ENCODE results near the gene KRT6B.

The KRT6B gene

DNA sequence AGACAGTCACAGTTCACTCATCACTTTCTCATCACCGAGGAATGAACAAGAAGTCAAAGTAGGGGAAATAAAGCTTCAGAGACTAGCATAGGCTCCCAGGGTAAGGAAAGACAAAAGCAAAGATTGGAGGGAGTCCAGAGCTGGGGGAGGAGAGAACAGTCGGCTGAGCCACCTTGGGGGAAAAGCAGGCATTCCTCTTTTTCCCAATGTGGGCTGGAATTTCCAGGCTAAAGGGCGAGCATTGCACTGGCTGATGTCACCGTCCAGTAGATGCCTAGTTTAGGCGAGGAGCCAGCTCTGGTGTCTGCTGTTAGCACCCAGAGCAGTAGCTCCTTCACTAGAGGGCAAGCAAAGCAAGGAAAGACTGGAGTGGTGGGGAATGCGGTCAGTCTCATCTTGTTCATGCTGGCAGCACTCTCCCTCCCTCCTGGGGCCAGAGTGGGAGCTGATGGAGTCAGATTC lies 9.3 kb downstream of the KRT6B start:
- Histone ChIP-seq H3K27ac (ENCODE audit: low read length) (no peak overlapping the region), H3K36me3 (ENCODE audit: control insufficient read depth in 1 of 2, insufficient read depth in 2 of 2, low read length in 2 of 2) (no peaks in the 10 kb centered on the region), H3K27me3 (ENCODE audit: low read depth, low read length) (no peaks in the 10 kb centered on the region), H3K4me3 (ENCODE audit: low read depth in 1 of 2, low read length in 2 of 2) (no peak overlapping the region), H3K4me1 (ENCODE audit: control insufficient read depth in 1 of 2, insufficient read depth in 2 of 2, low read length in 2 of 2) (no peaks in the 10 kb centered on the region), H3K9me3 (ENCODE audit: control insufficient read depth in 1 of 2, low read length in 2 of 2) (no peaks in the 10 kb centered on the region)

- peaks cover 0 to 5% of the 10 kb centered on the region in 2 donors for H3K4me1 ChIP-seq (ENCODE audit: control insufficient read depth in 1 of 2, insufficient read depth in 2 of 2, low read length in 2 of 2)
- peak overlapping the region; percentile 10 for H3K27ac ChIP-seq (ENCODE audit: low read length)
- no peaks in the 10 kb centered on the region for H3K27me3 ChIP-seq (ENCODE audit: low read depth, low read length)
- no peaks in the 10 kb centered on the region for H3K36me3 ChIP-seq (ENCODE audit: control insufficient read depth in 1 of 2, insufficient read depth in 2 of 2, low read length in 2 of 2)
- no peaks in the 10 kb centered on the region for H3K9me3 ChIP-seq (ENCODE audit: control insufficient read depth in 1 of 2, low read length in 2 of 2)
- no peak overlapping the region for H3K4me3 ChIP-seq (ENCODE audit: low read depth in 1 of 2, low read length in 2 of 2)
Measured at GRCh38 chr12:52441320-52441911, 10.5 kb downstream of the KRT6B start.

- Histone ChIP-seq H3K27ac (ENCODE audit: low read length) (no peak overlapping the region), H3K36me3 (ENCODE audit: control insufficient read depth in 1 of 2, insufficient read depth in 2 of 2, low read length in 2 of 2) (no peaks in the 10 kb centered on the region), H3K27me3 (ENCODE audit: low read depth, low read length) (no peaks in the 10 kb centered on the region), H3K4me1 (ENCODE audit: control insufficient read depth in 1 of 2, insufficient read depth in 2 of 2, low read length in 2 of 2) (peaks cover 0 to 11% of the 10 kb centered on the region in 2 donors), H3K4me3 (ENCODE audit: low read depth in 1 of 2, low read length in 2 of 2) (no peak overlapping the region), H3K9me3 (ENCODE audit: control insufficient read depth in 1 of 2, low read length in 2 of 2) (no peaks in the 10 kb centered on the region)
Measured at GRCh38 chr12:52440821-52441319, 11.1 kb downstream of the KRT6B start.

- H3K27me3 ChIP-seq (ENCODE audit: low read depth, low read length): no peaks in the 10 kb centered on the region
- H3K9me3 ChIP-seq (ENCODE audit: control insufficient read depth in 1 of 2, low read length in 2 of 2): no peaks in the 10 kb centered on the region
- H3K4me3 ChIP-seq (ENCODE audit: low read depth in 1 of 2, low read length in 2 of 2): no peak overlapping the region
- H3K4me1 ChIP-seq (ENCODE audit: control insufficient read depth in 1 of 2, insufficient read depth in 2 of 2, low read length in 2 of 2): peaks cover 0 to 11% of the 10 kb centered on the region in 2 donors
- H3K36me3 ChIP-seq (ENCODE audit: control insufficient read depth in 1 of 2, insufficient read depth in 2 of 2, low read length in 2 of 2): no peaks in the 10 kb centered on the region
- no peak overlapping the region for H3K27ac ChIP-seq (ENCODE audit: low read length)
Measured at GRCh38 chr12:52439845-52440244, 12.1 kb downstream of the KRT6B start.

DNA sequence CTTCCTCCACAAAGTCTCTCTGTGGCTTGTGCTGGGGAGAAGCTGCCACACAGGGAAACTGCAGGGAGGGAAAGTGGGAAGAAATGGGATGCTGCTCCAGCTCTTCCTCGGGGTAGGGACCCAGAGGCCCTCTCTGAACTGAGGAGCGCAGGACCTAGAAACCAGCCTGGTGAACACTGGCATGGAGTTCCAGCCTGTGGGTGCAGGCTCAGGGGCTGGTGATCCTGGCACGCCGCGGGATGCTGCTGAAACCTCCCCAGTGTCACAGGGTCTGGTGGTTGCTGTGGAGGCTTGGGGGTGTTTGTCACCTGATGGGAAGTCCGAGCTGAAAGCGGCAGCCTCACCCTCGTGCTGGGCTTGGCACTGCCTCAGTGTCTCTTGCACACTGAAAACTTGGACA lies 12.5 kb downstream of the KRT6B start:
- no peaks in the 10 kb centered on the region for H3K27me3 ChIP-seq (ENCODE audit: low read depth, low read length)
- H3K4me1 ChIP-seq (ENCODE audit: control insufficient read depth in 1 of 2, insufficient read depth in 2 of 2, low read length in 2 of 2): peaks cover 0 to 11% of the 10 kb centered on the region in 2 donors
- H3K4me3 ChIP-seq (ENCODE audit: low read depth in 1 of 2, low read length in 2 of 2): no peak overlapping the region
- no peak overlapping the region for H3K27ac ChIP-seq (ENCODE audit: low read length)
- H3K9me3 ChIP-seq (ENCODE audit: control insufficient read depth in 1 of 2, low read length in 2 of 2): no peaks in the 10 kb centered on the region
- H3K36me3 ChIP-seq (ENCODE audit: control insufficient read depth in 1 of 2, insufficient read depth in 2 of 2, low read length in 2 of 2): no peaks in the 10 kb centered on the region

DNA sequence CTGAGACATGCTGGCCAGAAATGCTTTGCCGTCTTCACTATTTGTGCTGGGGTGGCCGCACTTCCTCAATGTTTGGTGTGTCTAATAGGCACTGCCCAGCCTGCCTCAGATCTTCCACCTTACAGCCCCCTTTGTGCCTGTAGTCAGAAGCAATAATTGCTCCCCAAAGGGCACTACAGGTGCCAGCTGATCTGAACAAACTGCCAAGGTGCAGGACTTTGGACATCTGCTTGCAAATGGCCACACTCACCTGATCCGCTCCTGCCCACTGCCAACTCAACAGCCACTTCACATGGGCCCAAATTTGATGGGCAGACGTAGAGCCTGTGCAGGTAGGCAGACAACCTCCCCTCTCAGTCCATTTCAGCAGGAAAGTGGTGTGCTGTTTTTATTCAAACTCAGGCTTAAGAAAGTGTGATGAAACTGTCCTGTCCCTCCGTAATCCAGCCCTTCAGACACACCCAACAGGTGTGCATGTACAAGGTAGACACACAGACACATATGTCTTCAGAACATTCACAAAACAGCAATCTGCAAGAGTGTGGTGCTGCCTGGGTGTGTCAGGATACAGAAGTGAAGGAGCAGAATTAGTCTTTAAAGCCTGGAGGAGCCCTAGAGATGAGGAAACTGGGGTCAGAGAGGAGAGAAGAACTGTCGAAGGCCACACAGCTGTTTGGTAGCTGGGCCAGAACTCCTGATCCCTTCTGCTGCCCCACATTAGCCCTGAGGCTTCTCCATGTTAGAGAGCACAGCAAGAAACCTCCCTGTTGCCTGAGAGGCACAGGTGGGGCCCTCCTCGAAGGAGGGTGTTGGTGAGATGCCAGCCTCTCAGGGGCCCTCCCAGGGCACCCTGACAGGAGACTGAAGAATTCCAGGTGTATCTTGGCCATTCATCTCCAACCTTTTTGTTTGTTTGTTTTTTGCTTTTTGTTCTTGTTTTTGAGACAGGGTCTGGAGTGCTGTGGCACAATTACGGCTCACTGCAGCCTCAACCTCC lies 13.3 kb downstream of the KRT6B start:
- no peaks in the 10 kb centered on the region for H3K9me3 ChIP-seq (ENCODE audit: control insufficient read depth in 1 of 2, low read length in 2 of 2)
- no peak overlapping the region for H3K4me3 ChIP-seq (ENCODE audit: low read depth in 1 of 2, low read length in 2 of 2)
- peaks cover 0 to 11% of the 10 kb centered on the region in 2 donors for H3K4me1 ChIP-seq (ENCODE audit: control insufficient read depth in 1 of 2, insufficient read depth in 2 of 2, low read length in 2 of 2)
- no peaks in the 10 kb centered on the region for H3K27me3 ChIP-seq (ENCODE audit: low read depth, low read length)
- H3K27ac ChIP-seq (ENCODE audit: low read length): no peak overlapping the region
- H3K36me3 ChIP-seq (ENCODE audit: control insufficient read depth in 1 of 2, insufficient read depth in 2 of 2, low read length in 2 of 2): no peaks in the 10 kb centered on the region

- Histone ChIP-seq H3K9me3 (ENCODE audit: control insufficient read depth in 1 of 2, low read length in 2 of 2) (no peaks in the 10 kb centered on the region), H3K4me3 (ENCODE audit: low read depth in 1 of 2, low read length in 2 of 2) (no peak overlapping the region), H3K36me3 (ENCODE audit: control insufficient read depth in 1 of 2, insufficient read depth in 2 of 2, low read length in 2 of 2) (no peaks in the 10 kb centered on the region), H3K27ac (ENCODE audit: low read length) (no peak overlapping the region), H3K4me1 (ENCODE audit: control insufficient read depth in 1 of 2, insufficient read depth in 2 of 2, low read length in 2 of 2) (peaks cover 0 to 11% of the 10 kb centered on the region in 2 donors), H3K27me3 (ENCODE audit: low read depth, low read length) (no peaks in the 10 kb centered on the region)
Measured at GRCh38 chr12:52437508-52437907, 14.4 kb downstream of the KRT6B start.

- no peak overlapping the region for H3K27ac ChIP-seq (ENCODE audit: low read length)
- H3K4me1 ChIP-seq (ENCODE audit: control insufficient read depth in 1 of 2, insufficient read depth in 2 of 2, low read length in 2 of 2): peaks cover 0 to 11% of the 10 kb centered on the region in 2 donors
- H3K27me3 ChIP-seq (ENCODE audit: low read depth, low read length): no peaks in the 10 kb centered on the region
Measured at GRCh38 chr12:52436828-52437474, 15.0 kb downstream of the KRT6B start.

DNA sequence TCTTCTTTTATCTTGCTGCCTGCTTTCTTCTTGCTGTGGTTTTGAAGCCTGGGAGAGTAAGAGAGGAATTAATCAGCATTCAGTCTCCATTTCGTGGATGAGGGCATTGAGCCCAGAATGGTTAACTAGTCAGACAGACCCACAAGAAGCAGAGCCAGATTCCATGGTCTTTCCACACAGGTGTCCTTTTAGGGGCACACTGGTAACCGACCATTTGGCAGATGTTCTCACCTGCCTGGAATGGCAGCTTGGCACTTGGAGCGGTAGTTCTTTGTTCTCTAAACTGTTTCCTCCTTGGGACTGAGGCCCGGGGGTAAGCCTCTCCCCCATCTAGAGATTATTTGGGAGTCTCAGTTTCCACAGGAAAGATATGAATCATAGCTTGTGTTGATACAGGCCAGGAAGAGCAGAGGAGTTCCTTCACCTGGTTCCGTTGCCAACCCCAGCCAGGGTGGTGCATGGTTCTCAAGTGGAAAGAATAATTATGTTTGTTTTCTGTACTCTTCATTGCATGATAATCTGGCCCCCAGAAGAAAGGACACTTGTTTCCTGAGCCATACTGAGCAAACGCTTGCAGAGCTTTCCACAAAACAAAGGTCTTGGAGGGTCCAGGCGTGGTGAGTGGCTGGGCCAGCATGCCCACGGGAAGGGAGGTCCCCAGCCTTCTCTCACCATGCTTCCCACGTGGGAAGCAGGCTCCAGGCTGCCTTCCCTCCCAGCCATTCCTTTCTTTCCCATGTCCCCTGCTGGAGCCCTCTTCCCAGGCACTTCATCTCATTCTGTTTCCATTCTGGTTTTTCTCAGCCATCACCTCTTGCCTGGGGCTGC lies 15.7 kb downstream of the KRT6B start:
- Histone ChIP-seq H3K36me3 (ENCODE audit: control insufficient read depth in 1 of 2, insufficient read depth in 2 of 2, low read length in 2 of 2) (no peaks in the 10 kb centered on the region), H3K4me1 (ENCODE audit: control insufficient read depth in 1 of 2, insufficient read depth in 2 of 2, low read length in 2 of 2) (peaks cover 0 to 11% of the 10 kb centered on the region in 2 donors), H3K27ac (ENCODE audit: low read length) (no peak overlapping the region), H3K27me3 (ENCODE audit: low read depth, low read length) (no peaks in the 10 kb centered on the region), H3K9me3 (ENCODE audit: control insufficient read depth in 1 of 2, low read length in 2 of 2) (no peaks in the 10 kb centered on the region), H3K4me3 (ENCODE audit: low read depth in 1 of 2, low read length in 2 of 2) (no peak overlapping the region)

More at GRCh38 chr12:52436828-52437474, 15.0 kb downstream of the KRT6B start:
- no peak overlapping the region for H3K4me3 ChIP-seq (ENCODE audit: low read depth in 1 of 2, low read length in 2 of 2)
- no peaks in the 10 kb centered on the region for H3K9me3 ChIP-seq (ENCODE audit: control insufficient read depth in 1 of 2, low read length in 2 of 2)
- H3K36me3 ChIP-seq (ENCODE audit: control insufficient read depth in 1 of 2, insufficient read depth in 2 of 2, low read length in 2 of 2): no peaks in the 10 kb centered on the region

GRCh38 chr12:52435659-52435999 lies 16.3 kb downstream of the KRT6B start:
- Histone ChIP-seq H3K36me3 (ENCODE audit: control insufficient read depth in 1 of 2, insufficient read depth in 2 of 2, low read length in 2 of 2) (no peaks in the 10 kb centered on the region), H3K4me1 (ENCODE audit: control insufficient read depth in 1 of 2, insufficient read depth in 2 of 2, low read length in 2 of 2) (peaks cover 0 to 11% of the 10 kb centered on the region in 2 donors), H3K27me3 (ENCODE audit: low read depth, low read length) (no peaks in the 10 kb centered on the region), H3K27ac (ENCODE audit: low read length) (no peak overlapping the region), H3K9me3 (ENCODE audit: control insufficient read depth in 1 of 2, low read length in 2 of 2) (no peaks in the 10 kb centered on the region), H3K4me3 (ENCODE audit: low read depth in 1 of 2, low read length in 2 of 2) (no peak overlapping the region)
